Activated CD4-positive, alpha-beta T cell treated with anti-CD3 and anti-CD28 coated beads, Interleukin-2, Interleukin-6, amounts not matched to agents 100 ng/mL and 50 ng/mL, durations not matched to agents 16 hours and 8 hours (primary cell): ENCODE results near the gene LMAN2.
A peak's percentile ranks its signal among the peaks of the same experiment; 100 is the strongest.
"Not testable (repeated sequence)": the region's sequence is repeated elsewhere in the genome, so short reads cannot be mapped to it uniquely, and the experiment has no call there.

ENCODE experiments used
- DNase-seq: peaks from one replicate; pipeline ENCODE4 v3.0.0-alpha.2; 2020

LMAN2 gene

GRCh38 chr5:177364159-177364962 lies 12.9 kb upstream of the LMAN2 start:
- DNase-seq, result peak; percentile 85

GRCh38 chr5:177363565-177363964 lies 12.1 kb upstream of the LMAN2 start:
- DNase-seq, result no peak

GRCh38 chr5:177362610-177363507 lies 11.4 kb upstream of the LMAN2 start:
- peak; percentile 73 for DNase-seq

GRCh38 chr5:177362292-177362609 lies 10.8 kb upstream of the LMAN2 start:
- no peak for DNase-seq

- no peak for DNase-seq
Measured at GRCh38 chr5:177361418-177362291, 10.2 kb upstream of the LMAN2 start.

- not testable (repeated sequence) for DNase-seq
Measured at GRCh38 chr5:177360740-177361139, 9.3 kb upstream of the LMAN2 start.

- DNase-seq, result no peak
Measured at GRCh38 chr5:177359860-177360259, 8.4 kb upstream of the LMAN2 start.

GRCh38 chr5:177359451-177359851 lies 8.0 kb upstream of the LMAN2 start:
- no peak for DNase-seq

GRCh38 chr5:177358370-177358819 lies 6.9 kb upstream of the LMAN2 start:
- no peak for DNase-seq

GRCh38 chr5:177357459-177358351 lies 6.2 kb upstream of the LMAN2 start, which contains the start of gene RGS14:
RGS14 (plus strand) TSS chr5:177357924; CDS start chr5:177358025, 101 bp downstream.
- DNase-seq, result peak; percentile 91

GRCh38 chr5:177357146-177357458 lies 5.6 kb upstream of the LMAN2 start:
- no peak for DNase-seq

- no peak for DNase-seq
Measured at GRCh38 chr5:177356746-177357145, 5.3 kb upstream of the LMAN2 start.

- DNase-seq, result no peak
Measured at GRCh38 chr5:177355868-177356168, 4.3 kb upstream of the LMAN2 start.

GRCh38 chr5:177355162-177355867 lies 3.8 kb upstream of the LMAN2 start:
- DNase-seq, result no peak

- DNase-seq, result no peak
Measured at GRCh38 chr5:177354711-177355110, 3.2 kb upstream of the LMAN2 start.

- no peak for DNase-seq
Measured at GRCh38 chr5:177354256-177354655, 2.8 kb upstream of the LMAN2 start.

GRCh38 chr5:177353093-177353492 lies 1.6 kb upstream of the LMAN2 start:
- DNase-seq, result no peak

GRCh38 chr5:177350776-177351391 lies 584 bp downstream of the LMAN2 start:
- no peak for DNase-seq

GRCh38 chr5:177349762-177350161 lies 1.7 kb downstream of the LMAN2 start:
- DNase-seq, result no peak

GRCh38 chr5:177349362-177349647 lies 2.2 kb downstream of the LMAN2 start:
- no peak for DNase-seq

- DNase-seq, result no peak
Measured at GRCh38 chr5:177347699-177348098, 3.8 kb downstream of the LMAN2 start.
